Esophagus squamous epithelium (tissue), 4 donors: ENCODE measurements around the gene AEBP1.

Source experiments
- CTCF ChIP-seq, 6 experiments: fragments of 450-650 bp in 4 of 6; fragments of 200-600 bp in 2 of 6; sonication (generic) in 2 of 6; IDR thresholded peaks; one replicate each; pipeline ENCODE4 v1.5.1; 2016 to 2019; ENCODE audit warnings: antibody characterized with exemption in 6 of 6, mild to moderate bottlenecking in 4 of 6, moderate library complexity in 4 of 6
- POLR2A ChIP-seq, 4 donors: fragments of 450-650 bp; IDR thresholded peaks; one replicate each; pipeline ENCODE4 v1.6.1; 2017; ENCODE audit warnings: antibody characterized with exemption in 4 of 4, mild to moderate bottlenecking in 4 of 4, moderate library complexity in 3 of 4

DNA sequence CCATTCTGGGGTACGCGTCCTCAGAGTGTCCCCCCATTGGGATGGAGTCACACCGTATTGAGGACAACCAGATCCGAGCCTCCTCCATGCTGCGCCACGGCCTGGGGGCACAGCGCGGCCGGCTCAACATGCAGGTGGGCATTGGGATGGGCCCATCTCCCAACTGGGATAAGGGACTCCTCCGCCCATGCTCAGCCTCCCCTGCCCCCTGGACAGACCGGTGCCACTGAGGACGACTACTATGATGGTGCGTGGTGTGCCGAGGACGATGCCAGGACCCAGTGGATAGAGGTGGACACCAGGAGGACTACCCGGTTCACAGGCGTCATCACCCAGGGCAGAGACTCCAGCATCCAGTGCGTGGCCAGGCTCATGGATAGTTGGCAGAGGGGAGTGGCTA is 5.8 kb downstream of the AEBP1 start:
- TF ChIP-seq POLR2A (IDR thresholded peaks at IDR 0.05) (no peak), CTCF (IDR thresholded peaks at IDR 0.05) (no peak)
